NCI-H524 treated with DMSO at 0.1 percent for 48 hours (cell line): ENCODE results near the gene MYOT.

Experiments
- DNase-seq: peaks from one replicate; lab custom pipeline; 2025; lab: John Stamatoyannopoulos, UW

MYOT gene

GRCh38 chr5:137902408-137903133 is 34.9 kb downstream of the MYOT start:
- DNase-seq: no peak

- DNase-seq: no peak
These were observed 47.1 kb downstream of the MYOT start for GRCh38 chr5:137914758-137915157.

- DNase-seq: no peak
These were observed 49.3 kb downstream of the MYOT start for GRCh38 chr5:137916923-137917322.

GRCh38 chr5:137921931-137922330 is 54.3 kb downstream of the MYOT start:
- no peak for DNase-seq

GRCh38 chr5:137923856-137924255 is 56.2 kb downstream of the MYOT start:
- DNase-seq: no peak

GRCh38 chr5:137932800-137933199 is 65.1 kb downstream of the MYOT start:
- DNase-seq: no peak

- DNase-seq: no peak
These were observed 65.8 kb downstream of the MYOT start for GRCh38 chr5:137933491-137933911.

GRCh38 chr5:137935190-137935589 is 67.5 kb downstream of the MYOT start:
- DNase-seq: no peak

- no peak for DNase-seq
These were observed 68.0 kb downstream of the MYOT start for GRCh38 chr5:137935694-137936093.
